ENCODE results near the gene DTYMK. TPM values are rescaled to one million over a fixed set of nuclear protein-coding genes. Genes with fewer than 3 reads are reported as not detected.

Gene DTYMK
- total and polyA plus RNA-seq, 2 experiments from 2014 or later: 47.7 to 72.7 TPM

- TF ChIP-seq CTCF (IDR thresholded peaks at IDR 0.05; ENCODE audit: low read depth, low read length): no peak
- Histone ChIP-seq H3K4me1 (ENCODE audit: low read depth) (no peaks in the 10 kb centered on the region), H3K9me3 (ENCODE audit: low read depth) (no peaks in the 10 kb centered on the region), H3K27ac (no peak overlapping the region), H3K4me3 (no peak overlapping the region), H3K27me3 (no peaks in the 10 kb centered on the region), H3K36me3 (peaks cover 3% of the 10 kb centered on the region)
- DNase-seq (ENCODE audit: low read depth in 1 of 2, low spot score in 1 of 2): no peak
Observed at GRCh38 chr2:241660593-241661213, 25.9 kb downstream of the DTYMK start.

DNA sequence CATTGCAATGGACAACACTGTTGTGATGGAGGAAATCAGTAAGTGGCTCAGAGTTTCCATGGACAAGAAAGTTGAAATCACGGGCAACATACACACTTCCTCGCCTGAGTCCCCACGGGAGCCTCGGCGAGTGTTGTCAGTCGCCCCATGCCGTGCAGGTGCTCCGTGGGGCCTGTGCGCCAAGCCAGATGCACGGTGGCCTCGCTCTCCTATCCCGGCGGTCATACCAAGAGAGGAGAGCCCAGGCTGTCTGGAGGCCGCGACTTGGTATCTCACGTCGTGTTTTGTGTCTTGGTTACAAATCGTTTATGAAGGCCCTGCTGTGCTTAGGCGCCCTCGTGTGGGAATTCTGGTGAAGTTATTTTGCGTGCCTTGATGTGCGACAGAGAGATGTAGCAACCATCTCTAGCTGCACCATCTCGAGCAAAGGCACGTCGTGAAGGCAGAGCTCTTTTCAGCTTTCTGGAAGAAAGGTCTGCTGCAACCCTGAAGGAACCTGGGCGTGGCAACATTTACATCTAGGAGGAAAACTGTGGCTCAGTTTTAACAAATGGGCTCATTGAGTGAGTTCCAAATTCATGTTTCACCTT, 27.4 kb downstream of the DTYMK start:
- Histone ChIP-seq H3K9me3 (ENCODE audit: low read depth) (no peaks in the 10 kb centered on the region), H3K27ac (no peak overlapping the region), H3K4me1 (ENCODE audit: low read depth) (no peaks in the 10 kb centered on the region), H3K4me3 (no peak overlapping the region), H3K27me3 (no peaks in the 10 kb centered on the region), H3K36me3 (peaks cover 11% of the 10 kb centered on the region)
- peak; percentile 59 to 85 for DNase-seq (ENCODE audit: low read depth in 1 of 2, low spot score in 1 of 2)
- peak; percentile 73 for TF ChIP-seq CTCF (IDR thresholded peaks at IDR 0.05; ENCODE audit: low read depth, low read length)

GRCh38 chr2:241658296-241658695, 28.3 kb downstream of the DTYMK start:
- H3K36me3 ChIP-seq: peaks cover 14% of the 10 kb centered on the region
- H3K9me3 ChIP-seq (ENCODE audit: low read depth): no peaks in the 10 kb centered on the region

GRCh38 chr2:241657786-241658254, 28.8 kb downstream of the DTYMK start:
- Histone ChIP-seq H3K4me3 (no peak overlapping the region), H3K27me3 (no peaks in the 10 kb centered on the region), H3K4me1 (ENCODE audit: low read depth) (no peaks in the 10 kb centered on the region), H3K9me3 (ENCODE audit: low read depth) (no peaks in the 10 kb centered on the region), H3K36me3 (peaks cover 15% of the 10 kb centered on the region), H3K27ac (no peak overlapping the region)
- no peak for TF ChIP-seq CTCF (IDR thresholded peaks at IDR 0.05; ENCODE audit: low read depth, low read length)
- no peak for DNase-seq (ENCODE audit: low read depth in 1 of 2, low spot score in 1 of 2)

More at GRCh38 chr2:241658296-241658695, 28.3 kb downstream of the DTYMK start:
- DNase-seq (ENCODE audit: low read depth in 1 of 2, low spot score in 1 of 2): no peak
- TF ChIP-seq CTCF (IDR thresholded peaks at IDR 0.05; ENCODE audit: low read depth, low read length): no peak
- H3K4me3 ChIP-seq: no peak overlapping the region
- no peaks in the 10 kb centered on the region for H3K4me1 ChIP-seq (ENCODE audit: low read depth)
- no peak overlapping the region for H3K27ac ChIP-seq
- no peaks in the 10 kb centered on the region for H3K27me3 ChIP-seq

DNA sequence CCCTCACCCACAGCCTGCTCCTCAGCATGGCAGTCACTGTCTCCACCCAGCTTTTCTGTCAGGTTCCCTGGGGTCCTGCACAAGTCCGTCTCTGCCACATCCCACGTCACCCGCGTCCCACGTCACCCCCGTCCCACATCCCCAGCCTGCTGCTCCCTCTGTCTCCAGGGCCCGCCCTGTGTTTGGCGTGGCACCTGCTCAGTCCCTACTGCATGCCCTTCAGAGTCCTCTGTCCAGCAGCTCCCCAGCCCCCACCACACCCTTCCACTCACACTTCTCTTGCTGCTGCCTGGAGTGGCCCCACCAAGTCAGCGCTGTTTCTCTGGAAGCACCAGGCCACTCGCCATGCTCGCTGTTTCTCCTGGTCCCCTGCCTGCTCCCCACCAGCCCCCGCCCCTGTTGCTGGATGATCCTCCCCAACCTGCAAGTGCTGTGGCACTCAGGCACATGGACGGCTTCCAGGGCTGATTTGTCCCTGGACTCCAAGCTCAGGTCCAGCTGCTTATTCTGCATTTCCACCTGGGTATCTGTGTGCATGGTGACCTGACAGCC, 30.3 kb downstream of the DTYMK start:
- no peak overlapping the region for H3K4me3 ChIP-seq
- H3K36me3 ChIP-seq: peaks cover 25% of the 10 kb centered on the region
- H3K27me3 ChIP-seq: no peaks in the 10 kb centered on the region
- no peaks in the 10 kb centered on the region for H3K9me3 ChIP-seq (ENCODE audit: low read depth)
- TF ChIP-seq CTCF (IDR thresholded peaks at IDR 0.05; ENCODE audit: low read depth, low read length): no peak
- DNase-seq (ENCODE audit: low read depth in 1 of 2, low spot score in 1 of 2): no peak
- no peaks in the 10 kb centered on the region for H3K4me1 ChIP-seq (ENCODE audit: low read depth)
- no peak overlapping the region for H3K27ac ChIP-seq
